Neutrophil (primary cell): ENCODE measurements around the gene SPEM2.
"Not testable (repeated sequence)": the region's sequence is repeated elsewhere in the genome, so short reads cannot be mapped to it uniquely, and the experiment has no call there.

ENCODE experiments used
- H3K27ac ChIP-seq: fragments of 200-600 bp; sonication (generic); 2 replicates; pipeline ENCODE4 v1.5.1; 2016; ENCODE audit warnings: mild to moderate bottlenecking, moderate library complexity
- H3K27me3 ChIP-seq: fragments of 200-600 bp; sonication (generic); 2 replicates; pipeline ENCODE4 v1.6.0; 2016; ENCODE audit warnings: mild to moderate bottlenecking
- H3K36me3 ChIP-seq: fragments of 200-600 bp; sonication (generic); 2 replicates; pipeline ENCODE4 v1.5.1; 2017
- H3K4me1 ChIP-seq, 2 experiments: fragments of 200-600 bp in 1 of 2; sonication (generic) in 1 of 2; 1 replicate in 1 of 2; 2 replicates in 1 of 2; pipeline versions ENCODE4 v1.5.1 to v1.6.1; 2013 to 2016; ENCODE audit warnings: low read depth in 1 of 2, low read length in 1 of 2, mild to moderate bottlenecking in 1 of 2, moderate library complexity in 1 of 2; ENCODE audit not compliant: control insufficient read depth in 1 of 2, insufficient read depth in 1 of 2
- H3K4me3 ChIP-seq, 2 experiments: fragments of 200-600 bp in 1 of 2; sonication (generic) in 1 of 2; 1 replicate in 1 of 2; 2 replicates in 1 of 2; pipeline ENCODE4 v1.5.1; 2013 to 2016; ENCODE audit warnings: low read depth in 1 of 2, low read length in 1 of 2, mild to moderate bottlenecking in 1 of 2, moderate library complexity in 1 of 2
- H3K9me3 ChIP-seq: fragments of 200-600 bp; sonication (generic); 2 replicates; pipeline ENCODE4 v1.5.1; 2016
- TF ChIP-seq, protein P1 (sequence below): fragments of 200-600 bp; sonication (generic); IDR thresholded peaks from 2 replicates; pipeline ENCODE4 v1.5.1; 2016; ENCODE audit warnings: antibody characterized with exemption

The SPEM2 gene

DNA sequence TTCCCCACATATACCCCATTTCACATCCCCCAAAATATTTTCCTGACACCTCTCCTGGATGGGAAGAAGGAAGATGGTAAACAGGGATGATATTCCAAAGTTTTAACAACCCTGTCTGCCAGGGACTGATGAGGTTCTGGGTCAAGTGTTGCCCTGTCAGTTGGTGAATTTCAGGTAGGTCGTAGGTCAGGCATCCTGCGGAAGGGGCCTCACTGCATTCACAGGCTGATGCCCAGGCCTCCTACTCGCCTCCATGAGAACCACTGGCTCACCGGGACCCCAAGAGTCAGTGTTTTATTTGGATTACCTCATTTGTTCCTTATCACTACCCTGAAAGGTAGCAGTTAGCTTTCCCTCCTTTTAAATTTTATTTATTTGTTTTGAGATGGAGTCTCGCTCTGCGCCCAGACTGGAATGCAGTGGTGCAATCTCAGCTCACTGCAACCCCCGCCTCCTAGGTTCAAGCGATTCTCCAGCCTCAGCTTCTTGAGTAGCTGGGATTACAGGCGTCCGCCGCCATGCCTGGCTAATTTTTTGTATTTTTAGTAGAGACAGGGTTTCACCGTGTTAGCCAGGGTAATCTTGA is 43.5 kb downstream of the SPEM2 start:
- Histone ChIP-seq H3K27me3 (no peaks in the 10 kb centered on the region), H3K27ac (no peak overlapping the region), H3K9me3 (no peaks in the 10 kb centered on the region), H3K4me1 (peaks cover 13 to 15% of the 10 kb centered on the region in 2 experiments), H3K4me3 (no peak overlapping the region), H3K36me3 (peaks cover 6% of the 10 kb centered on the region)
- TF ChIP-seq, protein P1, sequence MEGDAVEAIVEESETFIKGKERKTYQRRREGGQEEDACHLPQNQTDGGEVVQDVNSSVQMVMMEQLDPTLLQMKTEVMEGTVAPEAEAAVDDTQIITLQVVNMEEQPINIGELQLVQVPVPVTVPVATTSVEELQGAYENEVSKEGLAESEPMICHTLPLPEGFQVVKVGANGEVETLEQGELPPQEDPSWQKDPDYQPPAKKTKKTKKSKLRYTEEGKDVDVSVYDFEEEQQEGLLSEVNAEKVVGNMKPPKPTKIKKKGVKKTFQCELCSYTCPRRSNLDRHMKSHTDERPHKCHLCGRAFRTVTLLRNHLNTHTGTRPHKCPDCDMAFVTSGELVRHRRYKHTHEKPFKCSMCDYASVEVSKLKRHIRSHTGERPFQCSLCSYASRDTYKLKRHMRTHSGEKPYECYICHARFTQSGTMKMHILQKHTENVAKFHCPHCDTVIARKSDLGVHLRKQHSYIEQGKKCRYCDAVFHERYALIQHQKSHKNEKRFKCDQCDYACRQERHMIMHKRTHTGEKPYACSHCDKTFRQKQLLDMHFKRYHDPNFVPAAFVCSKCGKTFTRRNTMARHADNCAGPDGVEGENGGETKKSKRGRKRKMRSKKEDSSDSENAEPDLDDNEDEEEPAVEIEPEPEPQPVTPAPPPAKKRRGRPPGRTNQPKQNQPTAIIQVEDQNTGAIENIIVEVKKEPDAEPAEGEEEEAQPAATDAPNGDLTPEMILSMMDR = no peak

DNA sequence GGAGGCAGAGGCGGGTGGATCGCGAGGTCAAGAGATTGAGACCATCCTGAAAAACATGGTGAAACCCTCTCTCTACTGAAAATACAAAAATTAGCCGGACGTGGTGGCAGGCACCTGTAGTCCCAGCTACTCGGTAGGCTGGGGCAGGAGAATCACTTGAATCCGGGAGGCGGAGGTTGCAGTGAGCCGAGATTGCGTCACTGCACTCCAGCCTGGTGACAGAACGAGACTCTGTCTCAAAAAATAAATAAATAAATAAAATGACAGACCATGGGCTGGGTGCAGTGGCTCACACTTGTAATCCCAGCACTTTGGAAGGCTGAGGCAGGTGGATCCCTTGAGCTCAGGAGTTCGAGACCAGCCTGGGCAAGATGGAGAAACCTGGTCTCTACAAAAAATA is 44.4 kb downstream of the SPEM2 start:
- H3K27ac ChIP-seq, H3K4me3 ChIP-seq, H3K27me3 ChIP-seq, H3K9me3 ChIP-seq, H3K36me3 ChIP-seq: not testable (repeated sequence)
- H3K4me1 ChIP-seq = peaks cover 19 to 20% of the 10 kb centered on the region in 2 experiments

DNA sequence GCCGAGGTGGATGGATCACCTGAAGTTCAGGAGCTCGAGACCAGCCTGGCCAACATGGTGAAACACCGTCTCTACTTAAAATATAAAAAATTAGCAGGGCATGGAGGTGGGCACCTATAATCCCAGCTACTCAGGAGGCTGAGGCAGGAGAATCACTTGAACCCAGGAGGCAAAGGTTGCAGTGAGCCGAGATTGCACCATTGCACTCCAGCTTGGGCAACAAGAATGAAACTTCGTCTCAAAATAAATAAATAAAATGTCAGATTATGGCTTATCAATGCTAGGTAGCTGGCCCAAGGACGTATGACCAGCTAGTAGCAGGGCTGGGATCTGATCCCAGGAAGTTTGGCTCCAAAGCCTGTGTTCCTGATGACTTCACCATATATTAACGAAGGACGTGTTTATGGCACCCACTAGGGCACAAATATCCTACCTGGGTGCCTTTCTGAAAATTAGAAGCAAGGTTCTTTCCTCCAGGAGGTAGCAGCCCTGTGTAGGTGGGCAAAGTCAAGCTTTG is 45.1 kb downstream of the SPEM2 start:
- peaks cover 24 to 27% of the 10 kb centered on the region in 2 experiments for H3K4me1 ChIP-seq
- H3K36me3 ChIP-seq, H3K9me3 ChIP-seq, H3K27ac ChIP-seq, H3K27me3 ChIP-seq, H3K4me3 ChIP-seq: not testable (repeated sequence)

DNA sequence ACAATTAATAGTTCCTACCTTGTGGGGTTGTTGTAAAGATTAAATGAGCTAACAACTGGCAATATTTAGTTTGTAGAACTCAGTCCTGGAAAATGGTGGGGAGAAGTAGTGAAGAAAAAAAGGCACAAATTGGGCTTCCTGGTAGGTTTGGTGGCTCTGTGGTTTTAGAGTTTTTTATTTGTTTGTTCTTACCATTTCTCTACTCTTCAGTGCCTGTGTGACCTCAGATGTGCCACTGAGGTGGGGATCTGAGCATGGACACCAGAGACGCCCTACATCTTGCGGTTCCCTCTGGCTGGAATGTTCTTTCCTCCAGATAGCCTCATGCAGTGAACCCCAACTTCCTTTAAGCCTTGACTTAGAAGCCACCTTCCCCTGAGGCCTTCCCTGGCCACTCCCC is 46.3 kb downstream of the SPEM2 start:
- Histone ChIP-seq H3K27ac (no peak overlapping the region), H3K4me1 (peaks cover 21 to 25% of the 10 kb centered on the region in 2 experiments)

DNA sequence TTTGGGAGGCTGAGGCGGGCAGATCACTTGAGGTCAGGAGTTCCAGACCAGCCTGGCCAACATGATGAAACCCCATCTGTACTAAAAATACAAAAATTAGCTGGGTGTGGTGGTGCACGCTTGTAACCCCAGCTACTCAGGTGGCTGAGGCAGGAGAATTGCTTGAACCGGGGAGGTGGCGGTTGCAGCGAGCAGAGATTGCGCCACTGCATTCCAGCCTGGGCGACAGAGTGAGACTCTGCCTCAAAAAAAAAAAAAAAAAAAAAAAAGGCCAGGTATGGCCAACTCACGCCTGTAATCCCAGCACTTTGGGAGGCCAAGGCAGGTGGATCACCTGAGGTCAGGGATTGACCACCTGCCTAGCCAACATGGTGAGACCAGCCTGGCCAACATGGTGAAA is 49.4 kb downstream of the SPEM2 start:
- H3K9me3 ChIP-seq, H3K4me3 ChIP-seq, H3K36me3 ChIP-seq, H3K27me3 ChIP-seq, H3K27ac ChIP-seq: not testable (repeated sequence)
- H3K4me1 ChIP-seq = peaks cover 35 to 43% of the 10 kb centered on the region in 2 experiments

More for the DNA sequence above, 46.3 kb downstream of the SPEM2 start:
- H3K36me3 ChIP-seq = peaks cover 3% of the 10 kb centered on the region
- no peak overlapping the region for H3K4me3 ChIP-seq
- no peaks in the 10 kb centered on the region for H3K27me3 ChIP-seq
- no peaks in the 10 kb centered on the region for H3K9me3 ChIP-seq
- TF ChIP-seq, protein P1 = no peak

DNA sequence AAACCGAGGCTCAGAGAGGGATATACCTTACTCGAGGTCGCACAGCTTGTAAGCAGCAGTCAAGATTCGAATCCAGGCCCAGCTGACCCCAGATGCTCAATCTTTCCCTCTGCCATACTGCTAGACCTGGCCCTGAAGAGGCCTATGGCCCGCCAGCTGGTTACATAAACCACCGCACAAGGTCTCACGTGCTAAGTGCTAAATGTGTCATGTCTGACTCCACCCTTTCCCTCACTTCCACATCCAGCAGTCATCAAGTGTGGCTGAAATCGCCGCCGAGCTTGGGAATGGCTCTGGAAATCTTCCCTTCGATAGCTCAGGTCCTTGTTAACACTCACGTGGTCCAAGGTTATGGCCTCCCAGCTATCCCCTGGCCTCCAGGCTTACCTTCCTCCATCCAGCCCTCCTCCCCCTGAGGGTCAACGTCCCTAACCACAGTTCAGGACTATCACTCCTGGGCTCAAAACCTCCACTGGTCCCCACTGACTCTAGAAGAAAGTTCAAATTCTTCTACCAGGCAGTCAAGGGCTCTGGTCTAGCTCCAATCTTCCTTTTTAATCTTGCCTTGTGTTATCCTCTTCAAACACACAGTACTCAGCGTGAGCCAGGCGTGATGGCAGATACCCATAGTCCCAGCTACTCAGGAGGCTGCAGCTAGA is 50.5 kb downstream of the SPEM2 start:
- peaks cover 40 to 47% of the 10 kb centered on the region in 2 experiments for H3K4me1 ChIP-seq
- H3K9me3 ChIP-seq = no peaks in the 10 kb centered on the region
- H3K27me3 ChIP-seq = no peaks in the 10 kb centered on the region
- TF ChIP-seq, protein P1 = no peak
- H3K27ac ChIP-seq = no peak overlapping the region
- no peaks in the 10 kb centered on the region for H3K36me3 ChIP-seq
- H3K4me3 ChIP-seq = no peak overlapping the region

DNA sequence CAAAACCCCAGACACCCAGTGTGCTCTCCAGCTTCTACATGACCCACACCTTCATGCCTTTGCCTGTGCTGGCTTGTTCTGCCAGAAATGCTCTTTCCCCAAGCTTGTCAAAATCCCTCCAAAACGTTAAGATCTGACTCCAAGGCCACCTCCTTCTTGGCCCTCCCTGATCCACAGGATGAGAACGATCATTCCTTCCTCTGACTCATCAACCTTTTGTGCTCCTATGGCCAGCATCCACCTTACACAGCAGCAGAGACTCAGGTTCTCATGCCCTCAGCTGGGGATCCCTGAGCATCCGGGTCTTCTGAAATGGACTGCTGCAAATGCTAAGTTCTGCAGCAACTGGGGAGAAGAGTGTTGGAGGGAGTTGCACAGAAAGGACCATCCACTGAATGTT is 51.1 kb downstream of the SPEM2 start:
- TF ChIP-seq, protein P1 = no peak
- Histone ChIP-seq H3K36me3 (no peaks in the 10 kb centered on the region), H3K27ac (no peak overlapping the region), H3K9me3 (no peaks in the 10 kb centered on the region), H3K27me3 (no peaks in the 10 kb centered on the region), H3K4me3 (no peak overlapping the region), H3K4me1 (peaks cover 40 to 47% of the 10 kb centered on the region in 2 experiments)
